Activated CD4-positive, alpha-beta T cell treated with anti-CD3 and anti-CD28 coated beads for 4 hours (primary cell): ENCODE results near the gene UBAP1.
"Not testable (repeated sequence)": the region's sequence is repeated elsewhere in the genome, so short reads cannot be mapped to it uniquely, and the experiment has no call there.

ENCODE experiments used
- DNase-seq, 2 donors: peaks; one replicate each; pipeline ENCODE4 v3.0.0-alpha.2; 2020

Gene UBAP1

GRCh38 chr9:34230556-34230955 lies 51.7 kb downstream of the UBAP1 start:
- DNase-seq, result no peak

GRCh38 chr9:34232201-34232600 lies 53.4 kb downstream of the UBAP1 start:
- no peak for DNase-seq

GRCh38 chr9:34233672-34234071 lies 54.8 kb downstream of the UBAP1 start:
- DNase-seq, result no peak

GRCh38 chr9:34237836-34238235 lies 59.0 kb downstream of the UBAP1 start:
- DNase-seq, result no peak

DNA sequence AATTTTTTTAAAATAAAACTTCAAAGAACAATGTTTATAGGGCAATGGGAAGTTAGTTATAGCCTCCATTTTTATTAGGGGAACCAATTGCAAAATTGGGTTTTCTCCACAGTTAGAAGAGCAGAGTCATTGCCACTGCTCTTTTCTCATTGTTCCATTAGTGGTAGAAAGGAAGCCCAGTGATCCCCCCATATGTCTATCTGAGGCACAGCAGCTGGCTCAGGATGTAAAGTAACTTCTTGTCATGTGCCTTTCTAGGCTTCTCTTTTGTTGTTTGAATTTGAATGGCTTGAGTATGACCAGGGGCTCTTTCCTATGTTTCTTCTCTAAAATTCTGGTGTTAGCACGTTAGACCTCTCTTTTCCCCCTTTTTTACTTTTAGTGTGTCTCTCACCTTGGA lies 61.2 kb downstream of the UBAP1 start:
- no peak for DNase-seq

- DNase-seq, result no peak
Observed at GRCh38 chr9:34242830-34243229, 64.0 kb downstream of the UBAP1 start.

GRCh38 chr9:34245212-34245611 lies 66.4 kb downstream of the UBAP1 start:
- DNase-seq, result not testable (repeated sequence)

DNA sequence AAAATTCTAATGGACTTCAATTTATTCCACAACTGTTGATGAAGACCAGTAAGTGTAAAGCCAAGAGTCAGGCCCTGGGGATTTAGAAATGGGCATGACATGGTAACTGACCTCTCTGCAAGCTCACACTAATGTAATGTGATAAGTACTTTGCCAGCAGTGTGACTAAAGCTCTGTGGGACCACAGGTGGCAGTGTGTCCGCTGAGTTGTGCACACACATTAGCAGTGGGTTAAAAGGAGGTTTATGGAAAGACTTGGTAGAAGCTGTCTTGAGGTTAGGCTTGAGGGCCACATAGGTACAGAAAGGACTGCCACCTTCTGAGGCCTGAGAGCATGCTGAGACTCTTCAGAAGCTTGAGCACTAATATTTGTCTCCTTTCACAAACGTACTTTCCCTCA lies 67.6 kb downstream of the UBAP1 start:
- DNase-seq, result no peak

DNA sequence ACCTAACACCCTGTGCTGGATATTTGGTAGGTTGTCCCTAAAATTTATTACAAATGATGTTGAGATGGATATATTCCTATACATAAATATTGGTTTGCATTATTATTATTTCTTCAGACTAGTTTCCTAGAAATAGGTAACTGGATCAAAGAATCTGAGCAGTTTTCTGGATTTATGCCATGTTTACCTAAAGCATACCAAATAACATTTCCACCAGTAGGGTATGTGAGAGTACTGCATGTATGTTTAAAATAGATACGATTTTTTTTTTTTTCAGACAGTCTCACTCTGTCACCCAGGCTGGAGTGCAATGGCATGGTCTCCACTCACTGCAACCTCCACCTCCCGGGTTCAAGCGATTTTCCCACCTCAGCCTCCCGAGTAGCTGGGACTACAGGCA lies 68.9 kb downstream of the UBAP1 start:
- not testable (repeated sequence) for DNase-seq

DNA sequence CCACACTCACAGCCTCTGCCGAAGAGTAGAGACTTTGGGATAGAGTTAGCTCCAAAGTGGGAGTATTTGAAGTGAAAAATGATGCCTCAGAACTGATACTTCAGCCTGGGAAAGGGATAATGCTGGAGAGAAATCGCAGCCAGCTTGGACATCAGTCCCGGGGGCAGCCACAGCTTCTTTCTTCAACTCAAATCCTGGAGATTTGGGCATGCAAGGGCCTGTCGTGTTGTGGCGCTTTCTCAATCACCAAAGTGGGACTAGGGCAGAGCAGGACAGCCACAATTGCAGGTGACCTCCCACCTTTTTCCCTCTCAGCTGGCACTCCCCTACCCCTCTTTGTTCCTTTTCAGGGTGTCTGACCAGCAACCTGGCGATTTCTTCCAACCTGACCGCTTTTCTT lies 70.4 kb downstream of the UBAP1 start:
- no peak for DNase-seq

DNA sequence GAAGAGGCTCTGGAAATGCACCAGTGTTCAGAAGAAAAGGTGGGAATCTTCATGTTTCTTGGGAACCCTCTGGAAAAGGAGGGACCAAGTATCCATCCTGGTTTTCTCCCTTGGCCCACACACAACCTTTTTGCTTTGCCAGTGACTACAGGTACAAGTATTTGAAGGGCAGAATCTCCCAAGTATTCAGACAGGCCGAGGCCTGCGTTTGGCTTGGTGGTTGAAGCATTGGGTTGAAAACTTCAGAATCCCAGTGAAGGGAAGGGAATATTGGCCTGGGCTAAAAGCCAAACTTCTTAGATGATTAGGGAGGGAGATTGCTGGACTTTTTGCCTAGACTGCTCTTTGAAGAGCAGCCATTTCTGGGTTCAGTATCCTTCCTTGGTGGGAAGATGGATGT lies 71.9 kb downstream of the UBAP1 start:
- DNase-seq, result no peak

- DNase-seq, result no peak
Observed at GRCh38 chr9:34252016-34252415, 73.2 kb downstream of the UBAP1 start.

- peak; percentile 39 to 67 for DNase-seq
Observed at GRCh38 chr9:34252670-34253459, 74.0 kb downstream of the UBAP1 start.

DNA sequence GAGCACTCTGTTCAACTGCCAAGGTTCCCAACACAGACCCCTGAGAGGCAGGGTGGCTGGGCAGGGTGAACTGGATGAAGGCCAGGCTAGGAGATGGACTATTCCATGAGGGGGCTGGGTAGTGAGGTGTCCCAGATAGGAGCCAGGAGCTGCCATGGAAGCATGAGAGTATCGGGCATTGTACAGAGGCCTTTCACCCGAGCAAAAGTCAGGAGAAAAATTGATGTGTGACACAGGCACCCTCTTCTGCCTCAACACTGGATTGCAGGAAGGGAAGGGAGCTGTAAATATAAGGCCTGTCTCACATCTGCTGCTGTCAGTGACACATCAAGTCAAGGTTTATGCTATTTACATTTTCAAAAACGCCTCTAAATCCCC lies 74.6 kb downstream of the UBAP1 start:
- DNase-seq, result no peak

GRCh38 chr9:34254141-34254913 lies 75.5 kb downstream of the UBAP1 start:
- no peak for DNase-seq

- DNase-seq, result no peak
Observed at GRCh38 chr9:34254966-34255825, 76.4 kb downstream of the UBAP1 start.

GRCh38 chr9:34256104-34256503 lies 77.3 kb downstream of the UBAP1 start:
- no peak for DNase-seq

DNA sequence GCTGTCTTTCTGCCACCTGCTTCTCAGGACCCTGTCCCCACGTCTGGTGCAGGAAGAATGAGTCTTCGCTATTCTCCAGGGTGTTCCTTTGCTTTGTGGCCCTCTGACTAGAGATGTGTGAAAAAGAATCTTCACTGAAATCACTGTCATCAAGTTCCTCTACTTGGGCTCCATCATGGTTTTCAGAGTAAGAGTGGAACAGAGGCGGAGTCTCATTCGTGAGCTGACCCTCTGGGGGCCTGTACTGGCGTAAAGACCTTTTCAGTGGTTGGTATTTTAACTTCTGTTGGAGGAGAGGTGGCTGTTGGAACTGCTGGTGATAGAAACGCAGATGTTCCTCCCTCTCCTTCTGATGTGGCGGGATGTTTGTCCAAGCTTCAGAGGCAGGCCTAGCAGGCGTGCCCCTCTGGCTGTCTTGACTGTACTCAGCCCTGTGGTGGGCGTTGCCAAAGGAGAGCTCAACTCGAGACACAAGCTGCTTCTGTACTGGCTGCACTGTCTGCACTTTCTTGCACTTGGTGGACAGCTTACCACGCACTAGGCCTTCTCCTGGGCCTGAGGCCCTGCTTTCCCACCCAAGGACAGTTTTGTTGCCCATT lies 78.2 kb downstream of the UBAP1 start:
- no peak for DNase-seq

DNA sequence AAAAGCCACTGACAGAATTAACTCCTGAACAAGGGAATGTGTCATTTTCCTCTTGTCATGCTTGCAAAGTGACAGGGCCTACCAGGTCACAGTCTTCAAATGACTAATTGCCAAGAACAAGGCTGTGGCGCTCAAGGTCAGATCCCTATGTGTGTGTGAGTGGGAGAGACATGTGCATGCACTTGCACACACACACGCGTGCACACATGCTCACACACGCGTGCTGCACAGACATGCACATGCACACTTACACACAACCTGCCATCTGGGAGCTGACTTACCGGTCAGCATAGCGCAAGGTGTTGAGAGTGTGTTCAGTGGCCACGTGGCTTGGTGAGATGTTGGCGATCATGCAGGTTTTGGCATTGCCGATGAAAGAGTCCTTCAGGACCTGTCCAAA lies 80.5 kb downstream of the UBAP1 start:
- no peak for DNase-seq

- no peak for DNase-seq
Observed at GRCh38 chr9:34262971-34263370, 84.1 kb downstream of the UBAP1 start.

GRCh38 chr9:34267660-34268059 lies 88.8 kb downstream of the UBAP1 start:
- no peak for DNase-seq

DNA sequence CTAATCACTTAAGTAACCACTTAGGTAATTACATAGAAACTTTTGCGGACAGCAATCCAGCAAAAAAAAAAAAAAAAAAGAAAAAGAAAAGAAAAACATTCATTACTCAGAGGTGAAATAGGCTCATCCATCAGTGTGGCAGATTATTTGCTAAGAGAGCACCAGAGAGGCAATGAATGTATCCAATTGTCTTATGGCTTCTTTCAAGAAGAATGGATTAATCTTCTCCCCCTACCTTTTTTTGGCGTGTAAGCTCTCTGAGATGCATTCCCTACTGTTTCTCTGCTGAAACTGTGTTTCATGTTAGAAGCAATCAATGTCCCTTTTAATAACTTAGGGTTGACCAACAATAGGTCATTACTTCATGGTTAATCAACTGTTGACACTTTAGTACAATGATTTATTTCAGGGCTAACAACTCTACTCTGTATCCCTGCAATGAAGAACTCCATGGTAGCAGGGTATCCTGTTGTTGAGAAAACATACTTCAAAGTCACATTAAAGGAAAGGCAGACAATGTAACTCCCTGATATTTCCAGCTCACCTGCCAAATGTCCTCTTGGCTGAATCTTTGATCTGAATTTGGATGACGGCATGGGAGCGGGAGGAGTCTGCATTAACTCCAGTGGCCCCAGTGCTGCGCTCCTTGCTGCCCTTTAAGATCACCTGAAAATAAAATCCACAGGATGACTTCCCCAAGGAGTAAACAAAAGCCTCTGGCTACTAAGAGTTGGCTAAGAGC lies 92.6 kb downstream of the UBAP1 start:
- no peak for DNase-seq
